Placental epithelial cell (primary cell): ENCODE measurements around the gene ANKLE1. TPM values are rescaled to one million over a fixed set of nuclear protein-coding genes. Genes with fewer than 3 reads are reported as not detected.

Experiments used
- total RNA-seq: library from RNA; depleted of rRNA; stranded (reverse); fragments of >200 nt; gene quantifications from 2 replicates; pipeline ENCODE4 v1.2.3, GENCODE V29; 2012

The ANKLE1 gene, protein sequence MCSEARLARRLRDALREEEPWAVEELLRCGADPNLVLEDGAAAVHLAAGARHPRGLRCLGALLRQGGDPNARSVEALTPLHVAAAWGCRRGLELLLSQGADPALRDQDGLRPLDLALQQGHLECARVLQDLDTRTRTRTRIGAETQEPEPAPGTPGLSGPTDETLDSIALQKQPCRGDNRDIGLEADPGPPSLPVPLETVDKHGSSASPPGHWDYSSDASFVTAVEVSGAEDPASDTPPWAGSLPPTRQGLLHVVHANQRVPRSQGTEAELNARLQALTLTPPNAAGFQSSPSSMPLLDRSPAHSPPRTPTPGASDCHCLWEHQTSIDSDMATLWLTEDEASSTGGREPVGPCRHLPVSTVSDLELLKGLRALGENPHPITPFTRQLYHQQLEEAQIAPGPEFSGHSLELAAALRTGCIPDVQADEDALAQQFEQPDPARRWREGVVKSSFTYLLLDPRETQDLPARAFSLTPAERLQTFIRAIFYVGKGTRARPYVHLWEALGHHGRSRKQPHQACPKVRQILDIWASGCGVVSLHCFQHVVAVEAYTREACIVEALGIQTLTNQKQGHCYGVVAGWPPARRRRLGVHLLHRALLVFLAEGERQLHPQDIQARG
- 0.39 and 0.65 TPM in 2 replicates for total RNA-seq

DNA sequence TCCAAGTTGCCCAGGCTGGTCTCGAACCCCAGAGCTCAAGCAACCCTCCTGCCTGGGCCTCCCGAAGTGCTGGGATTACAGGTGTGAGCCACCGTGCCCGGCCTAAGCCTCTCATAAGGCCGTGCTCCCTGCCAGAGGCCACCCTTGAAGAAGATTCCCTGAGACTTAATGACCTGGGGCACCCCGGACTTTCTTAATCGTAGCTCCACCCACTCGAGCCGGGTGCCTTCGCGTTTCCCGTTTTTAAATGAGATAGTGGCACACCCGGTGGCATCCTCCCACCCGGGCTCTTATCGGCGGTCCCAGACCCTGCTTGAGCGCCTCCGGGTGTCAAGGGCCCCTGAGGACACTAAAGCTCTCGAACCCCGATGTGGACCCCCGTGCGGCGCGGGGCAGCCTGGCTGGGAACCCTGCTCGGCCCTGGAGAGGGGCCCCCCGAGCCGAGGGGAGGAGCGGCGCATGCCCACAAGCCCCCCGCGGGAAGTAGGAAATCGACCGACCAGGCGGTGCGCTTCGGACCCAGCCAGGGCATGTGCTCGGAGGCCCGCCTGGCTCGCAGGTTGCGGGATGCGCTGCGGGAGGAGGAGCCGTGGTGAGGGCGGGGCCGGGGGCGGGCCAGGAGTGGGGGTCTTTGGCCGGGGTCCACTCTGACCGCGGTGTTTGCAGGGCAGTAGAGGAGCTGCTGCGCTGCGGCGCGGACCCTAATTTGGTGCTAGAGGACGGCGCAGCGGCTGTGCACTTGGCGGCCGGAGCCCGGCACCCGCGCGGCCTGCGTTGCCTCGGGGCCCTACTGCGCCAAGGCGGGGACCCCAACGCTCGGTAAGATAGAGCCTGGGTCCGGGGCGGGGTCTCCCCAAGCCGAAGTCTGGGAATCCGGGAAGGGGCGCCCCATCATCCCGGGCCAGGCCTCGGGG, at the start of gene ANKLE1:
TSS of gene ANKLE1 (plus strand) at position 511 of the 914 bp plus-strand sequence. CDS start at position 531, 20 bp downstream.

DNA sequence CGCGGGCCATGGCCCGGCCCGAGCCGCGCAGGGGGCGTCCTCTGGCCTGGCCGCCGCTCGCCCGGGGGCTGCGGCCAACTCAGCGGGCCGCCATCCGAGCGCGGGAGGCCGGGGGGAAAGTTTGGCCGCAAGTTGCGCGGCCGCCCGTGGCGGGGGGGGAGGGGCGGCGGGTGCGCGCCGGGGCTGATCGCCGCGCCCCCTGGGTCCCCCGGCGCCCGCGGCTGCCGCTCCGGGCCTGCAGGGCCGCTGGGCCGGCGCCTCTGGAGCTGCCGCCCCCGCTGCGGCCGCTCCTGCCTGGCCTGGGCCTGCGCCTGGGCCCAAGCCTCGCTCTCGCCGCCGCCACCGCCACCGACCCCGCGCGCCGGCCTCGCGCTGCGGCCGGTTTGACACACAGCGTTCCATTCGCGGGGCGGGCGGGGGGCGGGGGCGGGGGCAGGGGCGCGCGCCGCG, 36.1 kb upstream of the ANKLE1 start, which contains the start of gene NR2F6:
TSS of gene NR2F6 (minus strand) at position 385 of the 450 bp plus-strand sequence. CDS start 699 bp downstream, outside the sequence.

DNA sequence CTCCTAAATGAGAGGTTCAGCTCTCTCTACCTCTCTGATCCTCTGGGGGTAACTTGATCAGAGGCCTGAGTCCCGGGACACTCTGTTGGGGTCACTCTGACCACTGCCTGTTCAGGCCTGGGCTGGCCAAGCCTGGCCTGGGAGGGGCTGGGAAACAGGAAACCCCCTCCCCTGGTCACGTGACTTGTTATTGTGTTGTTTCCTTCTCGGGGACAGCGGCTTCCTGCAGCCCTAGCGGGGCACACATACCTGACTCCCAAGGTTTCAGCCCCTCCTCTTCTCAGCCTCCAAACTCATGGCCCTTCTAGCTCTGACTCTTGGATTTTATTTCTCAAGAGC, 17.1 kb upstream of the ANKLE1 start, which contains the start of gene USHBP1:
TSS of gene USHBP1 (minus strand) at position 105 of the 339 bp plus-strand sequence. CDS start 446 bp downstream, outside the sequence.

DNA sequence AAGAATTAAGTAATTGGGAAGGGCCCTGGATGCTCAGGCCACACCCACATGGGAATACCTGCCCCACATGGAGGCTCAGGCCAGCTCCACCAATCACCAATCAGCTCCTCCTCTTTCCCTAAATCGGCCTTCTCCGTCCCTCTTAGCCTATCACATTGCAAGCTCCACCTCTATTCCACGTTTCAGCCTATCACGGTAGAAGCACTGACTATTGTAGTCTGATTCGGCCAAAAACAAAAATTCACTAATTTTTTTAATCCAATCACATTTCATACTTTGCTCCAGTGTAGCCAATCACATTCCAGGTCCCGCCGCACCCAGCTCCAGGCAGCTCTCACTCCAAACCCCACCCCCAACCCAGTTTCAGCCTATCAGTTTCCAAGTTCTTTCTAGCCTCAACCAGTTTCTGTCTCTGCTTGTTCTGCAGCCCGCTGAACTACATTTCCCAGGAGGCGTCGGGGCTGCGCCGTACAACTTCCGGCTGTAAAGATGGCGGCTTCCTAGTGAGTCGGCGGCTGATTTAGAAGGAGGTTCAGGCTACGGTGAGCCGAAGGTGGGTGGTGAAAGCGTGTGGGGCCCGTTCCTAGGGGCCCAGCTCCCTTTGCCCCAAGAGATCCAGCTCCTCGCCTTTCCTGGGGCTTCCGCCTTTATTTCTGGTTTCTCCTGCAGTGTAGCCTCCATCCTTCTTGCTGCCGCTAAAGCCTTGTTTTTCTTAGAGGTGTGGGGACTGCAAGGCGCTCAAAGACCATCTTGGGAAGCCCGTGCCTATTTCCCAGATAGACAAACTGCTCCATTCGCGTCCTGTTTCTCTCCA, 14.5 kb upstream of the ANKLE1 start, which contains the start of gene BABAM1:
TSS of gene BABAM1 (plus strand) at position 469 of the 814 bp plus-strand sequence. CDS start 1,364 bp downstream, outside the sequence.

DNA sequence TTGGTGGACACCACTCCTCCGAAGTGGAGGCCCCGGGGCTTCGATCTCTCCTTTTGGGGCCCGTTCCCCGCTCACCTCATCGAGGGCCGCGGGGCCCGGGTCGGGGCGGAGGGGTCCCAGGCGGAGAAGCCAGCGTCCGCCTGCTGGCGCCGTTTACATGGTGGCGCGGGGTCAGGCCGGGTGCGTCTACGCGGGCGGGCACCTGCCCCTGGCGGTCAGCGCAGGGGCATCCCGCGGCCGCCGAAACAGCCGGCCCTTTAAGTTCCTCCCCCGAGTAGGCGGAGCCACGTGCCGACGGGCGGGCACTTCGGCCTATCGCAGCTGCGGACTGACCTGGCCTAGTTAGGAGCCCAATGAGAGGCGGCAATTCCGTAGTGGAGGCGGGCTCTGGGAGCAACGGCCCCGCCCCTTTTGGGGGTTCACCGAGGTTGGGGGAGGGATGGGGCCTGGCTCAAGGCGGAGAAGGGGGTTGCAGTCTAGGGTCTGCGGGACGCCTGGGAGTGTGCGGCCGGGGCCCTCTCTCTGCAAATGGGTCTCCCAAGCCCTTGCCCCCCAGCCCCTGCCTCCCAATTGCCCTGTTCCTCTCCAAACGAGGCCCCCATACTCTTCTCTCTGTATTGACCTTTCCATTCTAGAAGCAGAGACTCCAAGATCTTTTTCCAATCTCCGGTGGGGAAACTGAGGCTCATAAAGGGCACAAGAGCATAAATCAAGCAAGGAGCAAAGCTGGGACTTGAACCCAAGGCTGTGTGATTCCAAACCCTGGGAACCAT, 21.7 kb downstream of the ANKLE1 start, which contains the start of gene ABHD8:
TSS of gene ABHD8 (minus strand) at position 259 of the 773 bp plus-strand sequence. CDS start 1,809 bp downstream, outside the sequence.

DNA sequence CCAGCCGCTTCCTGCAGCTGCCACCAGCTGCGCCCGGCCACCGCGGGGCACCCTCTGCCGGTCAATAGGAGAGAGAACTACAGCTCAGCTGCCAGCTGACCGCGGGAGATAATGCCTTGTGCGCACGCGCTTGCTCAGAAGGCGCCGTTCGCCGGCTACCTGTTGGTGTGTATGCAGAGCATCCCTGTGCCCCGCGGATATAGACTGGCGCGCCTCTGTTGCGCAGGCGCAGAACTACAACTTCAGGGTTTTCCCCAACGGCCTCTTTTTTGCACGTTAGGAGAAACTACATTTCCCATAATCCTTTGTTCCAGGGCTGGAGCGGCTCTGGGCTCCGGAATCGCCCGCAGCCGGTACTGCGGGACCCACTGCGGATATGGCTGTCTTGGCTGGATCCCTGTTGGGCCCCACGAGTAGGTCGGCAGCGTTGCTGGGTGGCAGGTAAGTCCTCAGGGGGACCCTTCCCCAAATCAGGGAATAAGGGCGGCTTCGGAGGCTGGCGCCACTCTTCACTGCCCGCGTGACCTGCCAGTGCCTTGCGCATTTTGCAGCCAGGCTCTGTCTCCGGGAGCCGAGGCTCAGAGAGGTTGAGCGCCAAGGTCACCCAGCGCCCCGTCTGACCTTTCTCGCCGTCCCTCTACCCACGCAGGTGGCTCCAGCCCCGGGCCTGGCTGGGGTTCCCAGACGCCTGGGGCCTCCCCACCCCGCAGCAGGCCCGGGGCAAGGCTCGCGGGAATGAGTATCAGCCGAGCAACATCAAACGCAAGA, 24.0 kb downstream of the ANKLE1 start, which contains the start of gene MRPL34:
TSS of gene MRPL34 (plus strand) at position 356 of the 768 bp plus-strand sequence. CDS start at position 377, 21 bp downstream.

DNA sequence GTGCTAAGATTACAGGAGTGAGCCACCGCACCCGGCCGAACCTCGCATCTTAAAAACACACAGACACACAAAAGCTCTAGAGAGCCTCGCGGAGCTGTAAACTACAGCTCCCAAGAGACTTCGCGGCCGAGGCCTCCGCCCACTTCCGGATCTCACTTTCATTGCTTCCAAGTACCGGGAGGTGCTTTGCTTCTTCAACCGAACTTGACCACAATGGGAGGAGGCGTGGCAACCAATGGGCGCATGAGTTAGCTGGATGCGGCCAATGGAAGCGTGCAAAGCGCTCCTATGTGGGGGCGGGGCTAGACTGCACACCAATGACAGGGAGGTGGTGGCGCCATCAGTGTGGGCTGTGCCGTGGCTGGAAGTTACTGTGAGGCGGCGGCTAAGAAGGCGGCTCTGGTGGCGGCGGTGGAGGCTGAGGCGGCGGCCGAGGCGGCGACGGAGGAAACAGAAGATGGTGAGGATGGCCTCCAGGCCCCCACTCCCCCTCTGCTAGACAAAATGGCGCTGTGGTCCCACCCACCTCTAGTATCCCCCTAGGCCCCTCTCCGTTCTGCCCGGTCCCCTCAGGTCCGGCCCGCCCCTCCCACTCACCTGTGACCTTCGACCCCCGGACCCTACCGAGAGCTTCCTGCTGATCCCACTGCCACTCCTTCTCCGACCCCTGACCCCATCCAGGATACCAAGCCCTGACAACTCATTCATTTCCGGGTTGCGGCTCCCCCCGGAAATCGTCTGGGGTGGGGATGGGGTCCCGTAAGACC, 27.7 kb downstream of the ANKLE1 start, which contains the start of gene DDA1:
TSS of gene DDA1 (plus strand) at position 366 of the 767 bp plus-strand sequence. CDS start at position 458, 92 bp downstream.

DNA sequence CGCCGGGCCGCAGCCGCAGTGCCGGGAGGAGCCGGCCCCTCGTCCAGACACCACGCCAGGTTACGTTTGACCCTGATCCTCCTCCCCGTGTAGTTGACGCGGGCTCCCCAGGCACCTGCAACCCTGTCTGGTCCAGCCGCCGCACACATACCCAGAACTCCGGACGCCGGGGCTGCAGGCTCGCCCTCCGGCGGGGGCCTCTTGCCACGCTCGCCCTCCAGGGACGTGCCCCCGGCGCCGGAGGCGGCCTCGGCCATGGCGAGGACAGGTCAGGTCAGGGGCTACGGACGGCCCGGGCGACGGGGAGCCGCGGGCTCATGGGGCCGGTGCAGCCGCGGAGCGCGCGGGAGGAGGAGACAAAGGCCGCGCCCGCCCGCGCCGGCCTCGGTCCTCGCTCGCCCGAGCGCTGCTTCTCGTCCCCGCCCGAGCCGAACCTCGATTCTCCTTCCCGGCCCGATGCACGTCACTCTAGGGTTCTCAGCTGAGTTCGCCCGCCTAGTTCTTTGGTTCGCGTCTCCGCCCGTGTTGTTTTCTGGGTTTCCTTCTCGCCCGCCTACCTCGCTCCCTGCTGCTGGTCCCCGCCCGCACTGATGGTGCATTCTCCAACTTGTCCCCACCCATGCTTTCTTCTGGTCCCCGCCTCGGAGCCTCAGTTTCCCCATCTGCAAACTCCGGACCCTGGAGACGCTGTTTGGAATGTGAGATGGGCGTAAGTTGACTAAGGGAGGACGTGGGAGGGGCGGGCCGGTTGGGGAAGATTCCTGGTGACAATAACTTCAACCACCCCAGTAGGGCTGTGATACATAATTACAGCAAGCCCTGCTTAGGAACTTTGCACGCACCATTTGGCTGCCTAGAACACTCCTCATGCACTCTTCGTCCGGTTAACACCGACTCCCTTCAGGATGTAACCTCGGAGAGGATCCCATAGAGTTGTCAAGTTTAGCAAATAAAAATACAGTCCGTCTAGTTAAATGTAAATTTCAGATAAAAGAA, 53.0 kb downstream of the ANKLE1 start, which contains the start of gene ANO8:
TSS of gene ANO8 (minus strand) at position 442 of the 996 bp plus-strand sequence. CDS start at position 257, 185 bp downstream.

Other genes starting within 250 kb of the ANKLE1 start
- gene HAUS8, start 206.4 kb upstream of the ANKLE1 start, total RNA-seq = 2.3 and 3.1 TPM in 2 replicates
- gene MYO9B, start 206.1 kb upstream of the ANKLE1 start, total RNA-seq = 90.2 and 122 TPM in 2 replicates
- gene USE1, start 66.5 kb upstream of the ANKLE1 start, total RNA-seq = 19.1 and 25.5 TPM in 2 replicates
- gene OCEL1, start 55.7 kb upstream of the ANKLE1 start, total RNA-seq = 5.4 and 7.1 TPM in 2 replicates
- 66.0 and 74.2 TPM in 2 replicates for gene NR2F6, start 36.0 kb upstream of the ANKLE1 start, total RNA-seq
- gene USHBP1, start 17.2 kb upstream of the ANKLE1 start, total RNA-seq = under 0.01 TPM in 1 of 2 replicates, not detected in the other
- 77.3 and 127 TPM in 2 replicates for gene BABAM1, start 14.5 kb upstream of the ANKLE1 start, total RNA-seq
- 10.2 and 23.6 TPM in 2 replicates for gene ABHD8, start 21.5 kb downstream of the ANKLE1 start, total RNA-seq
- 29.8 and 50.3 TPM in 2 replicates for gene MRPL34, start 24.0 kb downstream of the ANKLE1 start, total RNA-seq
- 10.2 and 39.6 TPM in 2 replicates for gene DDA1, start 27.7 kb downstream of the ANKLE1 start, total RNA-seq
- 3.9 and 5.0 TPM in 2 replicates for gene ANO8, start 53.0 kb downstream of the ANKLE1 start, total RNA-seq
- gene GTPBP3, start 55.7 kb downstream of the ANKLE1 start, total RNA-seq = 20.0 and 34.2 TPM in 2 replicates
- gene PLVAP, start 95.4 kb downstream of the ANKLE1 start, total RNA-seq = not detected in 2 replicates
- not detected in 2 replicates for gene CCDC194, start 112.3 kb downstream of the ANKLE1 start, total RNA-seq
- gene BST2, start 123.7 kb downstream of the ANKLE1 start, total RNA-seq = 0.39 TPM in 1 of 2 replicates, not detected in the other
- 47.9 and 72.9 TPM in 2 replicates for gene MVB12A, start 138.1 kb downstream of the ANKLE1 start, total RNA-seq
- not detected in 2 replicates for gene TMEM221, start 166.8 kb downstream of the ANKLE1 start, total RNA-seq
- not detected in 2 replicates for gene NXNL1, start 179.0 kb downstream of the ANKLE1 start, total RNA-seq
- gene SLC27A1, start 188.6 kb downstream of the ANKLE1 start, total RNA-seq = 21.7 and 25.9 TPM in 2 replicates
- 99.3 and 118 TPM in 2 replicates for gene PGLS, start 229.7 kb downstream of the ANKLE1 start, total RNA-seq